Measurements from ENCODE around the gene DTX4.
"Not testable (repeated sequence)": the region's sequence is repeated elsewhere in the genome, so short reads cannot be mapped to it uniquely, and the experiment has no call there.

DTX4 gene

GRCh38 chr11:59171508-59172322 is at the start of gene DTX4:
TSS of gene DTX4 (plus strand) at chr11:59172132. CDS start at chr11:59172596, 464 bp downstream.
- peak; percentile 26 to 97 (median 88) for DNase-seq

GRCh38 chr11:59135648-59136461 is 36.1 kb upstream of the DTX4 start:
- DNase-seq: peak in 51 of 56 donors; percentile 15 to 85 (median 56)

GRCh38 chr11:59136551-59136950 is 35.4 kb upstream of the DTX4 start:
- DNase-seq: not testable (repeated sequence)

DNA sequence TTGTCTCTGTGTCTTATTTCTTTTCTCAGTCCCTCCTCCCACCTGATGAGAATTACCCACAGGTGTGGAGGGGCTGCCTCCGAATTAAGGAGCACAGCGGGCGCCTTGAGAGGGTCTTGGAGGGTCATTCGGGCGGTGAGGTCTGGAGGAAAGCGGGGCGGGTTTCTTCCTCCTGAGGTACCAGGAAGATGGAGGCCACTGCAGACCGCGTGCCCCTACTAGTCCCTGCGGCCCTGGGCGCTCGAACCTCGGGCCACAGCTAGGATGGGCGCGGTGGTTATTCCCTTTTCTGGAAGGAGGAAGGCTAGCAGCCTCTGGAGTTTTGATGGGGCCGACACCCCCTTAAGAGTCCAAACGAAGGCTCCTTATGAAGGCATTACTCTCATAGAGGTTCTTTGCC is 34.7 kb upstream of the DTX4 start:
- no peak for DNase-seq

DNA sequence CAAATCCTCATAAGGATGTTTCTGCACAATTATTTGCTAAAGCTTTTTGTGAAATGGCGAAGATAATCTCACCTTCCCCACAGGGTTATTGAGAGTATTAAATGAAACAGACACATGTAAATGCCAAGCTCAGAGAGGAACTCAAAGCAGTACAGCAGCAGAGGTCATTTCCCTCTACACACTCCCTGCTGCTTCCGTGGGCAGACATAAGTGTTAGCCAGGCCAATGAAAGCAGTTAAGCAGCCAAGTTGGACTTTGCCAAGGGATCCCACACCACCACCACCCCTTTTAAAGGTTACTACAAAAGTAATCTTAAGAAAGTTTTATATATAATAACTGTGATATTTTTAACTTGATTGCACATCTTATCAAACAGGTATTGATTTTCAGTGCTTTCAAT is 33.3 kb upstream of the DTX4 start:
- DNase-seq: no peak

GRCh38 chr11:59141191-59141590 is 30.7 kb upstream of the DTX4 start:
- no peak for DNase-seq

- DNase-seq: no peak
Observed at GRCh38 chr11:59141673-59142460, 30.1 kb upstream of the DTX4 start.

DNA sequence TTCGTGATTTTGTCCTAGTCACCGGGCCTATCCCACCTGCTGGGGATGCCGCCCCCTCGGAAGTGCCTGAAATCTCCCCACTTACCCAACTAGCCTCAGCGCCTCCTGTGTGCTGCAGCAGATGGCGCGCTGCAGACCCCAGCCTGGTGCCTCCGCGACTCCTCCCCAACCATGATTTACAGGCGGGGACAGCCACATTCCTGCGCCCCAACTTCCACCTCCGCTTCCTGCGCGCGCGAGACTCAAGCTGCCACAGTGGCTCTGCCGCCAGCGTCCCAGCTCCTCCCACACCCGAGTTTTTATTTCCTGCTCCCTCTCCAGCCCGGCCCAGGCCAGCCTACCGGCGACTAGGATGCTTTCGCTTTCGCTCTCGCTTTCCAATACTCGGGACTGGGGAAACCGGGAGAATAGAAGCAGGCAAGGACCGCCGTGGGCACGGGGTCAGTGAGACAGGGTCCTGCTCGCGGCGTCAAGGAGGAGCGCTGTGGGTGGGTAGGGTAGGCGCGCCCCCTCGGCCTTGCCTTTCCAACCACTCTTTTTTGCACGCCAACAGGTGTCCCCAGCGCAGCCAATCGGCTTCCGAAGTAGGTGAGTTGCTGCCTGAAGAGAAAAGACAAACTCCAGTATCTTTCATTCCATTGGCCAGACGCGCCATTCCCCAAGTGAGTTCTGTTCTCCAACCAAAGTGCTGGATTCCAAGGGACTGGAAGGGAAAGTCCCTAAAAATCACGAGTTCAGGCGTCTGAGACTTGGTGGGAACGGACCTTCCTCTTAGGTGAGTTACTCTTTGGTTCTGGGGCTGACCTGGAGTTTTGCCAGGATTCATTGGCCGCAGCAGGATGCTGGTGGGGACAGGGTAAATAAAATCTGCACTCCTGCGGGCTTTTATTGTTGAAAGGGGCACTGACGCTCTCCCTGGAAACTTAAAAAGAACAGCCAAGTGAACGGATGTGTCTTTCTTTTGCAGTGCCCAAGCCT is 29.1 kb upstream of the DTX4 start, which contains the start of gene FAM111A:
Gene FAM111A, plus strand, starts transcription at position 327 of the 978 bp plus-strand sequence. CDS start 6,017 bp downstream, outside the sequence.
- peak in 52 of 56 donors; percentile 15 to 80 (median 60) for DNase-seq

DNA sequence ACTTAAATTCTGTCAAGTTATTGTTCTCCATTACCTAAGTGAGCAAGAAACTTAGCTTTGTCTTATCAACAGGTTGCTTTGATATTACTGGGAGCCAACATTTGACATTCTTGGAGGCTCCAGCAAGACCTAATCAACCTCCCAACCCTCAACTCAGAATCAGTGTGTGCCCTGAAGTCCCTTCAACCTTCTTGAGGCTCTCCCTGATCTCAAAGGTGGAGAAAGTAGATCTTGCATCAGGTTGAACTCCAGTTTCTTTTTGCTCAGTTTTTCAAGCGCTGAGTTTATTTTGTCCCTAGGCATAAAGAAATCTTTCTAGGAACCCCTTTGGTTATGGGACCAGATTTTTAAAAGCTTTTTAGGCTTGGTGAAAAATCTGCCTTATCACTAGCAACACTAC is 27.8 kb upstream of the DTX4 start:
- no peak for DNase-seq

DNA sequence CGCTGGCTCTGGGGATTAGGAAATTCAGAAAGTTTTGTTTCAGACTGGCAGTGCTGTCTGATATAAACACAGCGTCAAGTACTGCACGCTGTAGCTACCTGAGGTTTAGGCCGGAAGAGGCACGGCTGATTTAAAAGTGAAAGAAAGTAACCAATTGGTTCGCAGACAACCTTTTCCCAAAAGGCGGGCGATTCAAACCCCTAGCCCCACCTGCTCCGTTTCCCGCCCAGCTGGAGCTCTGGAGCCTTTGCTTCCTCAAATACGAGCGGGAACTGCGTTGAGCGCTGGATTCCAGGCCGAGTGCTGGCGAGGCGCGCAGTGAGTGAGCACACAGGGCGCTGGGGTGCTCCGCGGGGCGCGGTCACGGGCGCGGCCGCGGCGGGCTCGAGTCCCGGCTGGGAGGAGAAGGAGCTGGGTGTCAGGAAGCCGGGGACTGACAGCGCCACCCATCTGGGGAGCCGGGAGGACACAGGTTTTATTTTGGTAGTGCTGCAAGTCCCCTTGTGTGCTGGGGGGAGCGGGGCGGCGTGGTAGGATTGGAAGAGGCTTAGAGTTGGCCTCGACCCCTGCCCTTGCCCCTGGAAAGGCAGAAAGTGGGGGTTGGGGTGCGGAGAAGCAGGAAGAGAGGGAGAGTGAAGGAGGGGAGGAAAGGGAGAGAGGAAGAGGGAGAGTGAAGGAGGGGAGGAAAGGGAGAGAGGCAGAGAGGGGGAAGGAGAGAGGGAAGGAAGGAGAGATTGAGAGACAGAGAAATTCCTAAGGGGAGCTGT is 27.2 kb upstream of the DTX4 start:
- DNase-seq: peak in 43 of 56 donors; percentile 2 to 63 (median 28)

GRCh38 chr11:59145534-59145933 is 26.4 kb upstream of the DTX4 start:
- DNase-seq: no peak

- no peak for DNase-seq
Observed at GRCh38 chr11:59151761-59152160, 20.2 kb upstream of the DTX4 start.

DNA sequence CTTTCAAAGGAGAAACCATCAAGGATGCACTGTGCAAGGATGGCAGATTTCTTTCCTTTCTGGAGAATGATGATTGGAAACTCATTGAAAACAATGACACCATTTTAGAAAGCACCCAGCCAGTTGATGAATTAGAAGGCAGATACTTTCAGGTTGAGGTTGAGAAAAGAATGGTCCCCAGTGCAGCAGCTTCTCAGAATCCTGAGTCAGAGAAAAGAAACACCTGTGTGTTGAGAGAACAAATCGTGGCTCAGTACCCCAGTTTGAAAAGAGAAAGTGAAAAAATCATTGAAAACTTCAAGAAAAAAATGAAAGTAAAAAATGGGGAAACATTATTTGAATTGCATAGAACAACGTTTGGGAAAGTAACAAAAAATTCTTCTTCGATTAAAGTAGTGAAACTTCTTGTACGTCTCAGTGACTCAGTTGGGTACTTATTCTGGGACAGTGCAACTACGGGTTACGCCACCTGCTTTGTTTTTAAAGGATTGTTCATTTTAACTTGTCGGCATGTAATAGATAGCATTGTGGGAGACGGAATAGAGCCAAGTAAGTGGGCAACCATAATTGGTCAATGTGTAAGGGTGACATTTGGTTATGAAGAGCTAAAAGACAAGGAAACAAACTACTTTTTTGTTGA is 19.5 kb upstream of the DTX4 start:
- no peak for DNase-seq

DNA sequence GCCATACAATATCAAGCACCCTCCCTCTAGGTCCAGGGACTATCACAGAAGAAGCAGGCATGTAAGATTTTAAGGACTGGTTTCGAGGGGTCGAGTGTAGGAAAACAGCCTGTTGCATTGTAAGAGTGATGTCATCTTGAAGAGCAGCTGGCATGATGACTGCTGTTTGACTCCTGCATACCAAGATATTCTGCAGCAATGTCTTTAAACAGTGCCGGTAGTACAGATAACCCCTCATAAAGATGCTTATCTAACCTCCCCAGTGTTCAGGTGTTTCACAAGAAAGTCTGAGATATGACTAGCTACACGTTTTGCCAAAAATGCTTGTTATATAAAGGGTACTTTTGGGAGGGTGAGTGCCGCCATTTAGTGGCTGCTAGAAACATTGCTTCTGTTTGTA is 17.3 kb upstream of the DTX4 start:
- DNase-seq: no peak

- no peak for DNase-seq
Observed at GRCh38 chr11:59157433-59157832, 14.5 kb upstream of the DTX4 start.

DNA sequence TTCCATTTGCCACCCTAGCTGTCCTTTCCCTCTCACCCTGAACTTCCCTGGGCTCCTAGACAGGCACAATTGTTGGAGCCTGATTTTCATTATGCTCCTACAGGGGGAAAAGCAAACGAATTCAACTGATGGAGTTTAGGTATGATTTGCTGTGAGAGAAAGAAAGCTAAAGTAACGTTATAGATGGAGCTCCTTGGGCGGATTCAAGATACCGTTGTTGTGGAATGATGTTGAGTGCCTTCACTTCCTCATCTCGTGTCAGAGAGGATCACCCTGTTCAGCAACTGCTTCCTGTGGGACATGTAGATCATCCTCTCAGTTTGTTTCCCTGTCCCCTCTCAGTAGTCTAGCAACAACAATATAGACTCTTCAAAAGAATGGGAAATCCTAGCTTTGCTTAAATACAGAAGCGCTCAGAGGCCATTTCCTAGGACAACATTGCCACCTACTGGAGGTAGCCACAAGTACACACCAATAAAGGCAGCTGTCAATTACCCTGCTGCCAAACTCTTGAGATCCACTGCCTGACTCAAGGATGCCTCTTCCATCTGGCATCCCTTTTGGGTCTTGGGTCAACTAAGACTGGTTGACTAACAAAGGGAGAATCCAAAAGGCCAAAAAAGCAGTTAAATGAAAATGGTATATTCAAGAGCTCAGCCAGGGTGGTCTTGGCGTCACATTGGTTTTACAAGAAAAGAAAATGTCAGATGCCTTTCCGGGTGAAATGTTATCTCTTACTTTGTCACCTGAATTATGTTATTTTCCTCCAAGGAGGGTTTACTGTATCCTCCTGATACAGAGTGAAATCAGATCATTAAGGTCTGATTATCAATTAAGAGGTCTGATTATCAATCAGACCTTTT is 13.5 kb upstream of the DTX4 start:
- DNase-seq: peak in 36 of 56 donors; percentile 4 to 73 (median 26)

DNA sequence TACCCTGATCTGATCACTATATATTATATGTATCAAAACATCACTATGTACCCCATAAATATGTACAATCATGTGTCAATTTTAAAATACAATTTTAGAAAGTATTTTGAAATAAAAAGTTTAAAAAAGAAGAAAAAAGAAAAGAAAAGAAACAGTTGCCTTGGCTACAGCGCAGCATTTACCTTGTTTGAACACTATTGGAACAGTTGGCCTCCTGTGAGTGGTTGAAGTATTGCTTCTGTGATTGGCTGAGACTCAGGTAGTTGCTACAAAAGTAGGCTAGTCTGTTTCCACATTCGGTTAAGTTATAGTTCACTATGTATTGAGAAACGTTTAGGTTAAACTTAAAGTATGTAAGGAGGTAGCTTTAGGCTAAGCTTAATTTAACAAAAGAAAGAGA is 7.9 kb upstream of the DTX4 start:
- no peak for DNase-seq
